K562 (cell line): ENCODE results near the gene SPRR3. TPM values are rescaled to one million over a fixed set of nuclear protein-coding genes. Genes with fewer than 3 reads are reported as not detected.

Source experiments
- ATAC-seq: fragments of 200-7000 bp; cut with Tn5 transposase; 3 replicates; pipeline ENCODE4 v1.9.1; 2020; ENCODE audit warnings: moderate library complexity
- BruUV-seq: library from RNA; stranded (reverse); fragments of 400-500 nt; replicated peaks from 2 replicates; lab custom pipeline; 2021; lab: Mats Ljungman, UMichigan
- CTCF ChIA-PET: fragments of 300-600 bp; formaldehyde crosslinking; extraction: SDS; loops from one replicate; lab custom pipeline; 2021; ENCODE audit warnings: low intra/inter-chr PET ratio; lab: Yijun Ruan, JAX
- POLR2A ChIA-PET: fragments of 300-600, 350-650 bp; sonication (Branson Sonifier 250); formaldehyde crosslinking; extraction: SDS; loops from one replicate; lab custom pipeline; 2021; ENCODE audit warnings: antibody characterized with exemption, inconsistent platforms; lab: Yijun Ruan, JAX
- DNase-seq, 4 experiments: peaks; one replicate each; pipeline versions ENCODE4 v3.0.0 to v3.0.0-alpha.2; 2011 to 2018; ENCODE audit warnings: low spot score in 3 of 4, mixed read lengths in 3 of 4; ENCODE audit errors: extremely low read depth in 1 of 4
- FAIRE-seq: peaks from 2 replicates; lab custom pipeline; 2011; peaks lifted over from hg19 to GRCh38; lab: Jason Lieb, UNC
- H2AFZ ChIP-seq: 2 replicates; pipeline ENCODE4 v1.6.0; 2011; ENCODE audit warnings: low read depth, low read length, control low read depth, inconsistent platforms
- H3K27ac ChIP-seq: fragments of 200-600 bp; 3 replicates; pipeline ENCODE4 v1.8.0; 2011; ENCODE audit warnings: low read depth, mild to moderate bottlenecking, control low read depth, inconsistent platforms, low read length, moderate library complexity, mixed read lengths; ENCODE audit errors: extremely low read depth
- H3K27me3 ChIP-seq, 2 experiments: fragments of 300-600 bp in 1 of 2; 2 replicates in 1 of 2; 3 replicates in 1 of 2; pipeline versions ENCODE4 v1.6.0 to v1.8.0; 2011; ENCODE audit warnings: inconsistent platforms in 2 of 2, low read length in 2 of 2, mild to moderate bottlenecking in 1 of 2, mixed read lengths in 1 of 2, moderate library complexity in 1 of 2; ENCODE audit not compliant: control insufficient read depth in 2 of 2, insufficient read depth in 2 of 2
- H3K36me3 ChIP-seq: fragments of 300-600 bp; 3 replicates; pipeline ENCODE4 v1.8.0; 2011; ENCODE audit warnings: mild to moderate bottlenecking, low read length, inconsistent platforms; ENCODE audit not compliant: control insufficient read depth, insufficient read depth
- H3K4me1 ChIP-seq, 2 experiments: fragments of 200-600 bp in 1 of 2; replicated peaks in 1 of 2; 2 replicates in 1 of 2; 3 replicates in 1 of 2; pipeline versions ENCODE4 v1.5.1 to v1.8.0; 2011; ENCODE audit warnings: inconsistent platforms in 2 of 2, low read length in 2 of 2, mild to moderate bottlenecking in 1 of 2, mixed read lengths in 1 of 2, moderate library complexity in 1 of 2; ENCODE audit not compliant: control insufficient read depth in 2 of 2, insufficient read depth in 2 of 2
- H3K4me2 ChIP-seq: 2 replicates; pipeline ENCODE4 v1.6.1; 2011; ENCODE audit warnings: low read length, control low read depth, inconsistent platforms, mixed read lengths; ENCODE audit not compliant: insufficient read depth
- H3K4me3 ChIP-seq: fragments of 200-600 bp; sonication (generic), shearing (Covaris generic); 2 replicates; pipeline ENCODE4 v1.5.1; 2016; ENCODE audit warnings: control low read depth, inconsistent platforms
- H3K79me2 ChIP-seq: fragments of 200-600 bp; 3 replicates; pipeline ENCODE4 v1.8.0; 2011; ENCODE audit warnings: low read length, inconsistent platforms; ENCODE audit not compliant: control insufficient read depth, insufficient read depth
- H3K9ac ChIP-seq, 2 experiments: 2 replicates each; pipeline versions ENCODE4 v1.6.0 to v1.6.1; 2011; ENCODE audit warnings: low read depth in 2 of 2, low read length in 2 of 2, control low read depth in 1 of 2, inconsistent platforms in 1 of 2, mild to moderate bottlenecking in 1 of 2, mixed read lengths in 1 of 2; ENCODE audit not compliant: insufficient read depth in 1 of 2
- H3K9me1 ChIP-seq: one replicate; pipeline ENCODE4 v1.6.0; 2011; ENCODE audit warnings: inconsistent platforms, mild to moderate bottlenecking, low read length, moderate library complexity; ENCODE audit not compliant: control insufficient read depth, insufficient read depth
- H3K9me3 ChIP-seq: replicated peaks from 2 replicates; pipeline ENCODE4 v1.5.1; 2011; ENCODE audit warnings: low read depth, low read length, inconsistent platforms; ENCODE audit not compliant: control insufficient read depth, insufficient read depth
- H4K20me1 ChIP-seq: replicated peaks from 2 replicates; pipeline ENCODE4 v1.6.1; 2011; ENCODE audit warnings: low read length, inconsistent platforms, mixed read lengths; ENCODE audit not compliant: control insufficient read depth, insufficient read depth
- ATF1 ChIP-seq, 2 experiments: fragments of 450-650 bp in 1 of 2; IDR thresholded peaks; 2 replicates each; pipeline ENCODE4 v1.6.1; 2016; ENCODE audit warnings: missing compliant biosample characterization in 1 of 2, missing genetic modification characterization in 1 of 2
- GTF2E2 ChIP-seq: fragments of 200-800 bp; sonication (Bioruptor generic); IDR thresholded peaks from 2 replicates; pipeline ENCODE4 v1.6.1; 2016; ENCODE audit warnings: missing genetic modification characterization, missing compliant biosample characterization
- HDGF ChIP-seq: fragments of 450-650 bp; IDR thresholded peaks from 2 replicates; pipeline ENCODE4 v1.6.1; 2016
- IFI16 ChIP-seq: fragments of 250-450 bp; sonication (Bioruptor Pico); IDR thresholded peaks from 2 replicates; pipeline ENCODE4 v2.1.2; 2022; ENCODE audit warnings: mild to moderate bottlenecking, inconsistent platforms
- LEF1 ChIP-seq: fragments of 450-650 bp; IDR thresholded peaks from 2 replicates; pipeline ENCODE4 v1.6.1; 2016; ENCODE audit warnings: mild to moderate bottlenecking
- PRPF4 ChIP-seq: fragments of 200-400 bp; formaldehyde crosslinking; IDR thresholded peaks from one replicate; pipeline ENCODE4 v1.6.1; 2017; ENCODE audit warnings: low read length, low read depth, mild to moderate bottlenecking; ENCODE audit not compliant: insufficient read depth, poor library complexity, severe bottlenecking
- RBBP5 ChIP-seq: fragments of 200-600 bp; sonication (generic); IDR thresholded peaks from 2 replicates; pipeline ENCODE4 v1.6.1; 2012; ENCODE audit warnings: borderline replicate concordance, mild to moderate bottlenecking, low read length, control low read depth, inconsistent platforms; ENCODE audit not compliant: insufficient read depth, poor library complexity, severe bottlenecking
- SNRNP70 ChIP-seq: fragments of 200-400 bp; formaldehyde crosslinking; optimal IDR thresholded peaks from 2 replicates; pipeline ENCODE3; 2017; ENCODE audit warnings: low read depth, low read length
- ZNF174 ChIP-seq: fragments of 250-450 bp; sonication (Bioruptor Pico); IDR thresholded peaks from 2 replicates; pipeline ENCODE4 v1.4.0; 2020; ENCODE audit warnings: mild to moderate bottlenecking
- ZNF764 ChIP-seq: fragments of 250-450 bp; sonication (Bioruptor Pico); IDR thresholded peaks from 2 replicates; pipeline ENCODE4 v1.4.0; 2020; ENCODE audit warnings: low read depth, mild to moderate bottlenecking, moderate library complexity
- ZNF780A ChIP-seq: fragments of 250-450 bp; sonication (Bioruptor Pico); IDR thresholded peaks from 2 replicates; pipeline ENCODE4 v1.5.0; 2021; ENCODE audit warnings: mild to moderate bottlenecking
- WGBS: fragments of 100-300 bp; shearing (Covaris generic); methylation state at CpG from one replicate; pipeline ENCODE4 v1.1.6; 2016; ENCODE audit warnings: low coverage, mixed read lengths; ENCODE audit not compliant: insufficient coverage; ENCODE audit errors: missing lambda C conversion rate; 5-methylcytosine and 5-hydroxymethylcytosine counted together
- in situ Hi-C: fragments of 300-500 bp; cut with MboI; formaldehyde crosslinking; loops from 4 replicates; pipeline ENCODE4 v1.15.0; 2018; ENCODE audit warnings: inconsistent platforms, mixed read lengths
- intact Hi-C: fragments of 100-400 bp; cut with micrococcal nuclease; formaldehyde crosslinking; loops from 2 replicates; pipeline ENCODE4 v1.14.2; 2022
- polyA plus RNA-seq, 8 experiments: library from polyadenylated mRNA; depleted of rRNA in 4 of 8; stranded (reverse) in 5 of 8; unstranded in 3 of 8; fragments of >200 nt; fragmentation: Nextera tagmentation in 2 of 8; fragmentation: Illumina TruSeq in 1 of 8; extraction: Ambion mirVana in 2 of 8; extraction: Trizol in 1 of 8; gene quantifications; 2 replicates each; pipeline versions ENCODE4 v1.2.1 to v1.2.3, GENCODE V29; 2011 to 2014; ENCODE audit warnings: inconsistent platforms in 1 of 8, missing spikeins in 1 of 8
- total RNA-seq, 7 experiments: library from RNA; depleted of rRNA in 6 of 7; stranded (reverse); fragments of >200 nt in 6 of 7; fragmentation: Illumina TruSeq in 2 of 7; extraction: Trizol in 2 of 7; gene quantifications; 2 replicates each; pipeline versions ENCODE4 v1.2.1 to v1.2.3, GENCODE V29; 2011 to 2021; ENCODE audit warnings: low replicate concordance in 1 of 7
- TF ChIP-seq, protein P1 (sequence below): fragments of 450-650 bp; conservative IDR thresholded peaks from 2 replicates; pipeline ENCODE4 v1.6.1; 2016; ENCODE audit warnings: missing genetic modification characterization, low read depth, mild to moderate bottlenecking, missing compliant biosample characterization, moderate library complexity
- TF ChIP-seq, protein P2 (sequence below): sonication (generic); formaldehyde crosslinking; IDR thresholded peaks from 2 replicates; pipeline ENCODE4 v1.8.0; 2022; ENCODE audit warnings: missing genetic modification reagents, mild to moderate bottlenecking, borderline replicate concordance
- TF ChIP-seq, protein P3 (sequence below): sonication (generic); formaldehyde crosslinking; IDR thresholded peaks from 2 replicates; pipeline ENCODE4 v1.8.0; 2022; ENCODE audit warnings: mild to moderate bottlenecking, missing genetic modification reagents, borderline replicate concordance
- TF ChIP-seq, protein P4 (sequence below): sonication (generic); formaldehyde crosslinking; IDR thresholded peaks from 2 replicates; pipeline ENCODE4 v1.9.0; 2022; ENCODE audit warnings: mild to moderate bottlenecking, missing genetic modification reagents

The SPRR3 gene
- total and polyA plus RNA-seq, 9 of the 15 experiments (the other 6 are each of a cell fraction or from before 2014, with no cell fraction given), result not detected

DNA sequence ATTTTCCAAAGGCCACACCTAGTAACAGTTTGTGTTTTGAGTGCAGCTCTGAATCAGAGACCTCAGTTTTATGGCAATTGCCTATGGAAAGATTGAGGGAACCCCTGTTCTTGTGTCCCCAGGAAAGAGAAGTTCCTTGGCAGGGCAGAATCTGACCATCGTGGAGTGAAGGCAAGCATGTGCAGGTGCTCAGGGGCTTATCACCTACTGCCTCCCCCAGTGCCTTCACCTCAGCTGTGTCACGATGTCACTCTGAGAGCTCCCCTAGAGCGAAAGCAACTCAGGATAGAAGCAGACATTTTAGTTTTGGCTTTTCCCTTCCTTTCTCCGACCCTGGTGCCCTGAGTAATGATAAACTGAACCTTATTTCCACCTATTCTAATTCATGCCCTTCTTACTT lies 19.5 kb upstream of the SPRR3 start:
- in situ Hi-C loops (no loop called here), intact Hi-C loops (no loop called here)
- Histone ChIP-seq H3K79me2 (no peaks in the 10 kb centered on the region), H2AFZ (no peak overlapping the region), H4K20me1 (no peaks in the 10 kb centered on the region), H3K9me3 (no peaks in the 10 kb centered on the region), H3K4me3 (no peak overlapping the region), H3K27ac (no peak overlapping the region), H3K9ac (no peak overlapping the region), H3K27me3 (peaks cover 0 to 10% of the 10 kb centered on the region in 2 experiments; a peak in 3 of 5 replicates), H3K36me3 (no peaks in the 10 kb centered on the region), H3K4me2 (no peak overlapping the region), H3K4me1 (no peaks in the 10 kb centered on the region), H3K9me1 (no peaks in the 10 kb centered on the region)
- WGBS, result 0% methylated on average over 4 of the region's 4 CpGs
- no peak for ATAC-seq
- FAIRE-seq, result no peak
- no TSS peak for BruUV-seq
- no peak for DNase-seq
- ChIA-PET POLR2A (no interaction called here), CTCF (no interaction called here)
- no peak for TF ChIP-seq LEF1
- no peak for TF ChIP-seq RBBP5
- no peak for TF ChIP-seq ATF1 (CRISPR knock-in tag; IDR thresholded peaks at IDR 0.05)
- TF ChIP-seq ATF1 (tag; IDR thresholded peaks at IDR 0.05), result no peak
- TF ChIP-seq ZNF780A (CRISPR knock-in tag), result no peak
- no peak for TF ChIP-seq IFI16 (CRISPR knock-in tag)
- TF ChIP-seq PRPF4, result no peak
- TF ChIP-seq, protein P1, sequence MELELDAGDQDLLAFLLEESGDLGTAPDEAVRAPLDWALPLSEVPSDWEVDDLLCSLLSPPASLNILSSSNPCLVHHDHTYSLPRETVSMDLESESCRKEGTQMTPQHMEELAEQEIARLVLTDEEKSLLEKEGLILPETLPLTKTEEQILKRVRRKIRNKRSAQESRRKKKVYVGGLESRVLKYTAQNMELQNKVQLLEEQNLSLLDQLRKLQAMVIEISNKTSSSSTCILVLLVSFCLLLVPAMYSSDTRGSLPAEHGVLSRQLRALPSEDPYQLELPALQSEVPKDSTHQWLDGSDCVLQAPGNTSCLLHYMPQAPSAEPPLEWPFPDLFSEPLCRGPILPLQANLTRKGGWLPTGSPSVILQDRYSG, result no peak
- TF ChIP-seq, protein P2, sequence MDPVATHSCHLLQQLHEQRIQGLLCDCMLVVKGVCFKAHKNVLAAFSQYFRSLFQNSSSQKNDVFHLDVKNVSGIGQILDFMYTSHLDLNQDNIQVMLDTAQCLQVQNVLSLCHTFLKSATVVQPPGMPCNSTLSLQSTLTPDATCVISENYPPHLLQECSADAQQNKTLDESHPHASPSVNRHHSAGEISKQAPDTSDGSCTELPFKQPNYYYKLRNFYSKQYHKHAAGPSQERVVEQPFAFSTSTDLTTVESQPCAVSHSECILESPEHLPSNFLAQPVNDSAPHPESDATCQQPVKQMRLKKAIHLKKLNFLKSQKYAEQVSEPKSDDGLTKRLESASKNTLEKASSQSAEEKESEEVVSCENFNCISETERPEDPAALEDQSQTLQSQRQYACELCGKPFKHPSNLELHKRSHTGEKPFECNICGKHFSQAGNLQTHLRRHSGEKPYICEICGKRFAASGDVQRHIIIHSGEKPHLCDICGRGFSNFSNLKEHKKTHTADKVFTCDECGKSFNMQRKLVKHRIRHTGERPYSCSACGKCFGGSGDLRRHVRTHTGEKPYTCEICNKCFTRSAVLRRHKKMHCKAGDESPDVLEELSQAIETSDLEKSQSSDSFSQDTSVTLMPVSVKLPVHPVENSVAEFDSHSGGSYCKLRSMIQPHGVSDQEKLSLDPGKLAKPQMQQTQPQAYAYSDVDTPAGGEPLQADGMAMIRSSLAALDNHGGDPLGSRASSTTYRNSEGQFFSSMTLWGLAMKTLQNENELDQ, result no peak
- TF ChIP-seq, protein P3, sequence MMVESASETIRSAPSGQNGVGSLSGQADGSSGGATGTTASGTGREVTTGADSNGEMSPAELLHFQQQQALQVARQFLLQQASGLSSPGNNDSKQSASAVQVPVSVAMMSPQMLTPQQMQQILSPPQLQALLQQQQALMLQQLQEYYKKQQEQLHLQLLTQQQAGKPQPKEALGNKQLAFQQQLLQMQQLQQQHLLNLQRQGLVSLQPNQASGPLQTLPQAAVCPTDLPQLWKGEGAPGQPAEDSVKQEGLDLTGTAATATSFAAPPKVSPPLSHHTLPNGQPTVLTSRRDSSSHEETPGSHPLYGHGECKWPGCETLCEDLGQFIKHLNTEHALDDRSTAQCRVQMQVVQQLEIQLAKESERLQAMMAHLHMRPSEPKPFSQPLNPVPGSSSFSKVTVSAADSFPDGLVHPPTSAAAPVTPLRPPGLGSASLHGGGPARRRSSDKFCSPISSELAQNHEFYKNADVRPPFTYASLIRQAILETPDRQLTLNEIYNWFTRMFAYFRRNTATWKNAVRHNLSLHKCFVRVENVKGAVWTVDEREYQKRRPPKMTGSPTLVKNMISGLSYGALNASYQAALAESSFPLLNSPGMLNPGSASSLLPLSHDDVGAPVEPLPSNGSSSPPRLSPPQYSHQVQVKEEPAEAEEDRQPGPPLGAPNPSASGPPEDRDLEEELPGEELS, result no peak
- TF ChIP-seq, protein P4, sequence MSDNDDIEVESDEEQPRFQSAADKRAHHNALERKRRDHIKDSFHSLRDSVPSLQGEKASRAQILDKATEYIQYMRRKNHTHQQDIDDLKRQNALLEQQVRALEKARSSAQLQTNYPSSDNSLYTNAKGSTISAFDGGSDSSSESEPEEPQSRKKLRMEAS (CRISPR knock-in tag), result no peak
- no peak for TF ChIP-seq HDGF
- TF ChIP-seq ZNF174, result no peak
- no peak for TF ChIP-seq GTF2E2
- no peak for TF ChIP-seq ZNF764 (CRISPR knock-in tag)
- no peak for TF ChIP-seq SNRNP70
